ENCODE data around the gene TRPM2. TPM values are rescaled to one million over a fixed set of nuclear protein-coding genes. Genes with fewer than 3 reads are reported as not detected.

The TRPM2 gene
- total RNA-seq, 1 experiment from 2014 or later = 28.1 TPM

DNA sequence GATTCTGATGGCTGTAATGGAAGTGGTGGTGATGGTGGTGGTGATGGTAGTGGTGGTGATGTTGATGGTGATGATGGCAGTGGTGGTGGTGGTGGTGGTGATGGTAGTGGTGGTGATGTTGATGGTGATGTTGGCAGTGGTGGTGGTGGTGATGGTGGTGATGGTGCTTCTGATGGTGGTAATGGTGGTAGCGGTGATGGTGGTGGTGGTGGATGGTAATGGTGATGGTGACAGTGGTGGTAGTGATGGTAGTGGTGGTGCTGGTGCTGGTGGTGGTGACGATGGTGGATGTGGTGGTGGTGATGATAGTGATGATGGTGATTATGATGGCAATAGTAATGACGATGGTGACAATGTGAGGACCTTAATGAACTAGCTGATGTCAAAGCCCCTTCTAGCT, 66.3 kb downstream of the TRPM2 start:
- ChIA-PET RAD21 (ENCODE audit: low non-redundant PET in 1 of 2, low total read pairs in 2 of 2, uncharacterized antibody in 2 of 2, unreplicated experiment in 2 of 2) (no interaction called here), CTCF (no interaction called here), POLR2A (no interaction called here)
- H3K4me1 ChIP-seq (ENCODE audit: control insufficient read depth in 1 of 2, insufficient read depth in 2 of 2, low read length in 2 of 2) = peaks cover 0 to 4% of the 10 kb centered on the region in 2 experiments; a peak in 3 of 4 replicates
- H2AFZ ChIP-seq (ENCODE audit: low read depth, low read length, poor library complexity, severe bottlenecking) = no peak overlapping the region
- no TSS peak for BruUV-seq (replicated peaks)
- H3K27ac ChIP-seq (ENCODE audit: low read depth, low read length) = no peak overlapping the region; the same call in 1 of the 2 replicates
- H3K4me3 ChIP-seq (replicated peaks in 1 of 2; ENCODE audit: low read depth in 1 of 2, low read length in 2 of 2) = no peak overlapping the region
- no peaks in the 10 kb centered on the region for H3K79me2 ChIP-seq (ENCODE audit: insufficient read depth, low read length)
- H3K27me3 ChIP-seq (ENCODE audit: insufficient read depth, low read length) = no peaks in the 10 kb centered on the region
- ATAC-seq = no peak
- no peaks in the 10 kb centered on the region for H3K9me2 ChIP-seq (ENCODE audit: insufficient read depth)
- H3K36me3 ChIP-seq (ENCODE audit: control insufficient read depth in 1 of 2, insufficient read depth in 2 of 2, low read length in 2 of 2) = no peaks in the 10 kb centered on the region
- no peak for DNase-seq (ENCODE audit: low read depth, low spot score)
- H4K20me1 ChIP-seq (ENCODE audit: insufficient read depth) = no peaks in the 10 kb centered on the region
- no peak overlapping the region for H3K9ac ChIP-seq (ENCODE audit: low read length)
- H3K4me2 ChIP-seq (ENCODE audit: low read length) = no peak overlapping the region
- intact Hi-C loops (cut with micrococcal nuclease) = no loop called here
- peaks cover 0 to 5% of the 10 kb centered on the region in 2 experiments; a peak in 1 of 4 replicates for H3K9me3 ChIP-seq (ENCODE audit: control insufficient read depth in 1 of 2, insufficient read depth in 1 of 2, low read depth in 1 of 2, low read length in 2 of 2)
- TF ChIP-seq, protein P1, sequence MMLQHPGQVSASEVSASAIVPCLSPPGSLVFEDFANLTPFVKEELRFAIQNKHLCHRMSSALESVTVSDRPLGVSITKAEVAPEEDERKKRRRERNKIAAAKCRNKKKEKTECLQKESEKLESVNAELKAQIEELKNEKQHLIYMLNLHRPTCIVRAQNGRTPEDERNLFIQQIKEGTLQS (IDR thresholded peaks at IDR 0.05) = no peak

DNA sequence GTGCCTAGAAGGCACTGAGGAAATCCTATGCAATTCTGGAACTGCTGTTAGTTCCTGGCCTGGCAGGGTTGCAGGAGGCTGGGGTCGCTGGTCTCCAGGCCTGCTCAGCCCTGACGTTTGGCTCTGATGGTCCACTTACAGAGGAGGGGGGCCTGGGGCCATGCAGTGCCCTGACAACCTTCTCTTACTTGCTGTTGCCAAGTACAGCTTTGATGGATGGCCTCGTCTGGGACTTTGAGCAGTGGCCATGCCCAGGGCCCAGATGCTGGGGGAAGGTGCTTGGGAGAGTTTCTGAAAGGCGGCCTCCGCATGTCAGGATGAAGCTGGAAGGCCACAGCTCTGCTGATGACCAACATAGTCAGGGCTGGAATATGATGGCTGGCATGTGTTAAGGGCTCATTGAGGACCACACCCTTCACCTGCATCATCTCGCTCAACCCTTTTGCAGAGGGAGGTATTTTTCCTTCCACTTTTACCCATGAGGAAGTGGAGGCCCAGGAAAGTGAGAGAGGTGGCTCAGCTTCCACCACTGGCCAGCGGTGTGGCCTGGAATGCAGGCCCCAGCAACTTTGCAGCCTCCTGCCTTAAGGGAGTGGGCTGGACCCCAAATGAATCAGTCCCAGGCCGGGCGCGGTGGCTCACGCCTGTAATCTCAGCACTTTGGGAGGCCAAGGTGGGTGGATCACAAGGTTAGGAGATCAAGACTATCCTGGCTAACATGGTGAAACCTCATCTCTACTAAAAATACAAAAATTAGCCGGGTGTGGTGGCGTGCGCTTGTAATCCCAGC, 67.2 kb downstream of the TRPM2 start:
- BruUV-seq (replicated peaks) = no TSS peak
- CTCF ChIA-PET = no interaction called here
- no peak for DNase-seq (ENCODE audit: low read depth, low spot score)
- intact Hi-C loops (cut with micrococcal nuclease) = no loop called here
- H2AFZ ChIP-seq (ENCODE audit: low read depth, low read length, poor library complexity, severe bottlenecking) = no peak overlapping the region
- RAD21 ChIA-PET (ENCODE audit: low non-redundant PET in 1 of 2, low total read pairs in 2 of 2, uncharacterized antibody in 2 of 2, unreplicated experiment in 2 of 2) = no interaction called here
- POLR2A ChIA-PET = no interaction called here
- no peak overlapping the region for H3K9ac ChIP-seq (ENCODE audit: low read length)
- H3K4me1 ChIP-seq (ENCODE audit: control insufficient read depth in 1 of 2, insufficient read depth in 2 of 2, low read length in 2 of 2) = peaks cover 0 to 10% of the 10 kb centered on the region in 2 experiments; a peak in 3 of 4 replicates
- peaks cover 0 to 5% of the 10 kb centered on the region in 2 experiments; a peak in 1 of 4 replicates for H3K9me3 ChIP-seq (ENCODE audit: control insufficient read depth in 1 of 2, insufficient read depth in 1 of 2, low read depth in 1 of 2, low read length in 2 of 2)
- no peak overlapping the region for H3K4me2 ChIP-seq (ENCODE audit: low read length)
- no peaks in the 10 kb centered on the region for H3K9me2 ChIP-seq (ENCODE audit: insufficient read depth)
- no peak overlapping the region for H3K4me3 ChIP-seq (replicated peaks in 1 of 2; ENCODE audit: low read depth in 1 of 2, low read length in 2 of 2)
- H3K27me3 ChIP-seq (ENCODE audit: insufficient read depth, low read length) = no peaks in the 10 kb centered on the region
- H3K36me3 ChIP-seq (ENCODE audit: control insufficient read depth in 1 of 2, insufficient read depth in 2 of 2, low read length in 2 of 2) = no peaks in the 10 kb centered on the region
- no peak for TF ChIP-seq CEBPB (IDR thresholded peaks at IDR 0.05; ENCODE audit: low read depth)
- peaks cover 5% of the 10 kb centered on the region; the same call in 1 of the 2 replicates for H3K79me2 ChIP-seq (ENCODE audit: insufficient read depth, low read length)
- no peaks in the 10 kb centered on the region for H4K20me1 ChIP-seq (ENCODE audit: insufficient read depth)
- H3K27ac ChIP-seq (ENCODE audit: low read depth, low read length) = no peak overlapping the region
- ATAC-seq = no peak
